HG03439 (cell line): ENCODE measurements around the gene DNPH1.

Experiments
- ATAC-seq: cut with Tn5 transposase; IDR thresholded peaks from one replicate; pipeline ENCODE4 v1.9.1; 2021; ENCODE audit warnings: mild to moderate bottlenecking, moderate library complexity; ENCODE audit not compliant: unreplicated experiment

DNPH1 gene

GRCh38 chr6:43264599-43265145 is 35.4 kb upstream of the DNPH1 start:
- ATAC-seq, result no peak

- ATAC-seq, result no peak
These were observed 34.3 kb upstream of the DNPH1 start for GRCh38 chr6:43263314-43264178.

GRCh38 chr6:43262780-43263313 is 33.6 kb upstream of the DNPH1 start:
- no peak for ATAC-seq

- no peak for ATAC-seq
These were observed 32.9 kb upstream of the DNPH1 start for GRCh38 chr6:43262000-43262779.

GRCh38 chr6:43261198-43261597 is 31.9 kb upstream of the DNPH1 start:
- ATAC-seq, result no peak

GRCh38 chr6:43260791-43261190 is 31.5 kb upstream of the DNPH1 start:
- no peak for ATAC-seq

GRCh38 chr6:43258807-43259686 is 29.8 kb upstream of the DNPH1 start:
- ATAC-seq, result no peak

- ATAC-seq, result no peak
These were observed 28.9 kb upstream of the DNPH1 start for GRCh38 chr6:43258180-43258579.

GRCh38 chr6:43257367-43258145 is 28.3 kb upstream of the DNPH1 start:
- ATAC-seq, result no peak

GRCh38 chr6:43256670-43257366 is 27.5 kb upstream of the DNPH1 start:
- ATAC-seq, result no peak

- no peak for ATAC-seq
These were observed 26.2 kb upstream of the DNPH1 start for GRCh38 chr6:43255408-43256054.

GRCh38 chr6:43254846-43255245 is 25.6 kb upstream of the DNPH1 start:
- ATAC-seq, result no peak

GRCh38 chr6:43254138-43254817 is 25.0 kb upstream of the DNPH1 start:
- ATAC-seq, result no peak

- ATAC-seq, result no peak
These were observed 24.1 kb upstream of the DNPH1 start for GRCh38 chr6:43253401-43253800.

- no peak for ATAC-seq
These were observed 21.7 kb upstream of the DNPH1 start for GRCh38 chr6:43250992-43251373.

- no peak for ATAC-seq
These were observed 19.5 kb upstream of the DNPH1 start for GRCh38 chr6:43248791-43249190.

- ATAC-seq, result no peak
These were observed 18.8 kb upstream of the DNPH1 start for GRCh38 chr6:43248101-43248500.
